Islet precursor cell (in vitro differentiated cells): ENCODE results near the gene AJAP1.

ENCODE experiments used
- DNase-seq: peaks from one replicate; pipeline ENCODE4 v3.0.0-alpha.2; 2018

AJAP1 gene

DNA sequence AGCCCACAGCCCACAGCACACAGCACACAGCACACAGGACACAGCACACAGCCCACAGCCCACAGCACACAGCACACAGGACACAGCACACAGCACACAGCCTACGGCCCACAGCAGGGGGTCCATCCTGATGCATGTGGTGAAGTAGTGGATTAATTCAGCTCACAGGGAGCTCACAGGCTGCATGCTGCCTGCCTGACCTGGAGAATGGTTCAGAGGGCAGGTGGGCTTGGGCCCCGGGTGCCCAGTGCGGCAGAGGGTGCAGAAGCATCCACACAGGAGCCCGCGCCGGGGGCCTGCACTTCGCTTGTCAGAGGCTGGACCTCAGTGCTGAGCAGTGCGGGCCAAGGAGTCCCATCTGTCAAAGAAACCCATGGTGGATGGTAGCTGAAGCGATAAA, 21.1 kb upstream of the AJAP1 start:
- DNase-seq, result no peak

DNA sequence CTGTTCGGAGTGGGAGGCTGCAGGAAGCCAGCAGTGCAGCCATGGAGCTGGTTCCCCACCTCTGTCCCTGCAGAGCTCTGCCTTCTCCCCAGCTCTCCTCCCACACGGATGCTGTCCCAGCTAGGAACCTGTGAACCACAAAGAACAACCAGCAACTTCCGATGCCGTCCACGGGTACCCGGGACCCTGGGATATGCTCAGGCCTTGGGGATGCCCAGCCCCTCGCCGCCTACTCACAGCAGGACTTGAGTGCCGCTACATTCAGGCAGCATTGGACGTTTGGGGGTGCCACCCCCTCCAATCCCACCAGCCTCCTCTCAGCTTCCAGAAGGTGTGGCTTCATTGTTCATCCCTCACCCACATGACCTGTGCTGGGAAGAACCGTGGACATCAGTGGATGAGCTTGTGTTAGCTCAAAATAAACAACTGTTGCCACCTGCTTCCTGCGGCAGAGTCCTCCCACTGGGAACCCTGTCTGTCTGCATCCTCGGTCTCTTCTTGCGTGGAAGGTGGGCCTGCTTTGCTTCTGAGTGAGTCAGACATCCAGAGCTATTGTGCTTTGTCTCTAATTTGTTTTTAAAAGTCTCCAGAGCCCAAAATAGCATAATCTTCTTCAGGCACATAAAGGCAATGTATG, 20.1 kb upstream of the AJAP1 start:
- no peak for DNase-seq

DNA sequence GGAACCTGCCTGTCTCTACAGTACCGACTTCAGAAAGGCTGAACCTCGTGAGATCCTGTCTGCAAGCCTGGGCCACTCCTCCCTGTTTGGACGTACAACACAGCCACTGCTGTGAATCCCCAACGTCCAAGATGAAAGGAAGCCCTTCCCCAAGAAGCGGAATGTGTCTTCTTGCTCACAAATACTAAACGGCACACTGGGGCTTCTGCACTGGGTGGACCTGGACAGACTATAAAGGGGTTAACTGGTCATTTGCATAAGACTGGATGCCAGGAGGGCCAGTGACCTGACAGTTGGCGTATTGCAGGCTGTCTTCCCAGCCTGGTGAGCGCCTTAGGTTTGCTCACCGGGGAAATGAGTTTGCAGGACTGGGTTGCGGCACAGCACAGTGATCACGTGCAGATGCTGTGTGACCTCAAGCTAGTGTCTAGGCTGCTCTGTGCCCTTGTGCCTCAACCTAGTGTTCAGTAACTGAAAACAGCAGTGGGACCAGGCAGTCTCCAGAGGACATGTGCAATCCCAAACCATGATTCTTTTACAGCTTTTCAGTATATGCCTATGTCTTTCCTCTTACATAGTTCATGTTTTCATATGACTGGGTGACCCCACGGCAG, 19.5 kb upstream of the AJAP1 start:
- DNase-seq, result peak; percentile 80

DNA sequence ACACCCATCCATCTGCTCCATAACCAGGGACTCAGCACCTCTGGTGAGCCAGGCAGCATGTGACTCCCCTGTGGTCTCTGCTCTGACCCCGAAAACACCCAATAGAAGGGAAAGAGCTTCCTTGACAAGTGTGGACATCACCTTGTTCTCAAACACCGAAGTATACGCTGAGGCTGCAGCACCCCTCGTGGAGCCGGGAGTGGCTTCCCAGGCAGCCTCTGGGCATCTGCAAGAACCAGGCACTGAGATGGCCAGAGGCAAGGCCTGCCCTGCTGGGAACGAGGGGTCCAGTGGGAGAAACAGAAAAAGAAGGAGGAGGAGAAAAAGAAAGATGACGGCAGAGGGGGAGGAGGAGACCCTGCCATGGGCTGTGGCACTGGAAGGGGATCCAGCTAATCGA, 18.2 kb upstream of the AJAP1 start:
- DNase-seq, result no peak

DNA sequence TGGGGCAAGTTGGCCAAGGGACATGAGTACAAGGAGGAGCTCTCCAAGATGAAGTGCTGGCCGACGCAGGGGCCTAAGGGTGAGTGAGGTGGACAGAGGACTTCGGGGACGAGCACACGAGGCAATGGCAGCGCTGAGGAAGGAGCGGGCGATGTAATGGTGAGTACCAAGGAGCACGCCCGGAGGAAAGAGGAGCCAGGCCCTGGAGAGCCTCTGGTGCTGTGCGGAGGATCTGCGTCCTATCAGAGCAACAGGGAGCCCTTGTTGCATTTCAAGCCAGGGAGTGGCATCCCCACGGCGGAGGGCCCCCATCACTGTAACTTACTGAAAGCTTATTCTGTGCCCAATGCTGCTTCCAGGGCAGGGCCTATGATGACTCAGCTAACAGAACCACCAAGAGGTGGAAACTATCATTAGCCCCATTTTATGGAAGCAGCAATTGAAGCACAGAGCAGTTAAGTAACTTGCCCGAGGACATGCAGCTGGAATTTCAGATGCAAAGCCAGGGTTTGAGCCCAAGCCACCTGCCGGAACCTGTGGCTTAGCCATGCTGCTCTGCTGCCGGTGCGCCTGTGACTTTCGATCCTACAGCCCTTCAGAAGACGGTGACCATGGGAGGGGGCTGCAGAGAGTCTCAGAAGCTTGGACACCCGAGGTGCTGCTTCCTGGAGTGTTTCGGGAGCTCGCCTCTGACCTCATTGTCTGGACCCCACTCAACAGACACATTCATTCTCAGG, 17.6 kb upstream of the AJAP1 start:
- DNase-seq, result peak; percentile 94

DNA sequence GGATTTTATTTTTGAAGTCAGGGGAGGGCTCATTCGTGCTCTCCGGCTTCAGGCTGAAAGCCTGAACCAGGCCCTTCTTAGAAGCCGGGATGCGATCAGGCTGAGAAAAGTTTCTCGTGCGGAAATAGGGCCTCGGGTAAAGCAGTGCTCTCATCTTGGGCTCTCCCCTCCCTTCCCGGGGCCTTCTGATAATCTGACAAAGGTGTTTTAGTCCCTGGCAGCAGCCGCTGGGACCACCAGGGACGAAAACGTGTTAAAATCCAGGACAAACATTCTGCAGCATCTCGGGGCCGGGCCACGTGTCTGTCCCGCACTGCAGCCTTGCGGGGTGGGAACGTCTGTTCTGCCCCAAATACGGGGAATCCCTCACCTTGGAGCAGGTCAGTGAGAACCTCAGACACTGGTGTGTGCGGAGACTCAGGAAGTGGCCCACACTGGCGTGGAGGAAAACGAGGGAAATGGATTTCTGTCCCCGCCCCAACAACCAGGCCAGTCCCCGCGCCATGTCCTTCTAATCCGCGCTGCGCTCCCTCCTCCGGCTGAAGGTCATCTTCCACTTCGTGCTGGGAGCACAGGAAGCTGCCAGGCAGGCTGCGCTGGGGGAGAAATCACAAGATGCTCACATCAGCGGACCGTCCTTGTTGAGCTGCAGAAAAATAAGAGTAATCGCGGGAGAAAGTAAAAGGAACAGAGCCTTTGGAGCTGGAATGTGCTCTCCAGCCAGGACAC, 16.6 kb upstream of the AJAP1 start:
- DNase-seq, result no peak

DNA sequence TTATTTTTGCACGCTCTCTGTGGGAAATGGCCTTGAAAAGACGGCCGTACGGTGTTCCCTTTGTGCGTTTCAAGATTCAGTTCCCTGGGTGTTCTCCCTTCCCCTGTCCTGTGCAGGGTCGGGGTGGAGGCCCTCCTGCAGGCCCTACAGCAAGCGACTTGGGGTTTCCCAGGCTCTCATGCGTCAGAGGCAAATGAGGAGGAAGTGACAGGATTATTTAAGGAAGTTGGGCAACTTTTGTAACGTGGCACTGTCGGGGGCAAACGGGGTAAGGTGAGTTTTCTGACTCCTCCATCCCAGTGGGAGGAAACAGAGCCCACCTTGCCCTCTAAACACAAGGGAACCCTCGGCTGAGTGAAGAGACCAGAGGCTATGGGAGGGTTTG, 16.1 kb upstream of the AJAP1 start:
- DNase-seq, result no peak

DNA sequence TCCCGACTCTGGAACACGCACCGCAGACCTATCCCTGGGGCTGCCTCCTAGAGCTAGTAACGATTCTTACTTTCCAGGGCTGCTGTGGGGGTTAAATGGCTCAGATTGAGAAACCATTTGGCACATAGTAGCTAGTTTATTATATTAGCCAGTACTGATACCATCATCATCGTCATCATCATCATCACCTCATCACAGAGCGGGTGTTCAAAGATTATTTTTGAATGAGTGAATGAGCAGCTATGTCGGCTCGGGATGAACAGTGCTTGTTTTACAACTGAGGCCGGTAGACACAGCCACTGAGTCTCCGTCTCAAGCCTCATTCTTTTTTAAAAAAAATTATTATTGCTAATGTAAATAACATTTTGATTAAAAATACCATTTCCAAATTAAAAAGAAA, 13.5 kb upstream of the AJAP1 start:
- DNase-seq, result no peak

DNA sequence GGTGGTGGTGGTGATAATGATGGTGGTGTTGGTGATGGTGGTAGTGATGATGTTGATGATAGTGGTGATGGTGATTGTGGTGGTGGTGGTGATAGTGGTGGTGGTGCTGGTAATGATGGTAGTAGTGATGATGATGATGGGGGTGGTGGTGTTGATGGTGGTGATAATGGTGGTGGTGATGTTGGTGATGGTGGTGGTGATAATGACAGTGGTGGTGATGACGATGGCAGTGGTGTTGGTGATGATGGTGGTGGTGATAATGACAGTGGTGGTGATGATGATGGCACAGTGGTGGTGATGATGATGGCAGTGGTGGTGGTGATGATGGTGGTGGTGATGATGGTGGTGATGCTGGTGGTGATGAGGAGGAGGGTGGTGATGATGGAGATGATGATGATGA, 7.0 kb upstream of the AJAP1 start:
- no peak for DNase-seq

DNA sequence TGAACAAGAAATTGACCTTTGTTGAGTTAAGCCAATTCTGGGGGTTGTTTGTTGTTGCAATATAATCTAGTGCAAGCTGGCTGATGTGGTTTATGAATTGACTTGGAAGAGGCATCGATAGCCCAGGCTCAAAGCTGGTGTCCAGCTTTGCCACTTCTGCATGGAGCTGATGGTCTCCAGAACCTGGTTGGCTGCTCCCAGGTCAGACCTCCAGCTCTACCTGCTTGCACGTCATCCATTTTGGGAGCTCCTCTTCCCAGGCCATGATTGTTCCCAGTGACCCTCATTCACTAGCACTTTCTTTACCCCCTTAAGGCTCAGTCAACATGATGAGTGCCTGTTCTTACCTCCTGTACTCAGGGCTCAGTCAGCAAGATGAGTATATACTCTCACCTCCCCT, 5.8 kb upstream of the AJAP1 start:
- no peak for DNase-seq

DNA sequence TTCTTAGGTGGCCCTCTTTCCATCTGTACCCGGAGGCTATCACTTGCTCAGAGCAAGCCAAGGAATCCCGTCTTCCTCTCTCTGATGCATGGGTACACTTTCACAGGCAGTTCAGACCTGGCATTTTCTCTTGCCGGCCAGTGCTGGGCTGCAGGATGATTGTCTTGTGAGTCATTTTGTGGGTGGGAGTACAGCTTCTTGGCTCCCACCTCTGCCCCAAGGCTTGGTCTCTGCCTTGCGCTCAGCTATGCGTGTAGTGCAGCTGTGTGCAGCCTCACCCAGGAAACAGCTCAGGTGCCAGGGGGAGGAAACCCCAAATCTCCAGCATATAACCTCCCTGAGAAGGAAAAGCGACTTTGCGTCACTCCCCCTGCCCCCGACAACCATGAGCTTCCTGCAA, 3.9 kb upstream of the AJAP1 start:
- peak; percentile 98 for DNase-seq

DNA sequence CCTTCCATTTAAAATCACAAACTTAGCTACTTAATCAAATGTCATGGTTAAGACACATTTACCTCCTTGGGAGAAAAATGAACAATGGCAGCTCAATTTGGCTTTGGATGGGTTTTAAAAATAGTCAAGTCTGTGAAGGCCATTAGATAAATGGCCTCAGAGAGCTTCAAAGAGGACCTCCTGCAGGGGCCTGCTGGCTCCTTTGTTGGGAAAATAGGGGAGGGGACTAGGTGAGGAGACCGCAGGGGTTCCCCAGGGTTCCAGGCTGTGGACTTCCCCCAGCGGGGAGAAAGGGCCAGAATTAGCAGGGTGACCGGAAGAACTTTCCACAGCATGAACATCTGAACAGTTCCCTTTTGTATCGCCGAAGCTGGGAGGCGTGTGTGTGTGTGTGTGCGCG, 3.4 kb upstream of the AJAP1 start:
- DNase-seq, result no peak

DNA sequence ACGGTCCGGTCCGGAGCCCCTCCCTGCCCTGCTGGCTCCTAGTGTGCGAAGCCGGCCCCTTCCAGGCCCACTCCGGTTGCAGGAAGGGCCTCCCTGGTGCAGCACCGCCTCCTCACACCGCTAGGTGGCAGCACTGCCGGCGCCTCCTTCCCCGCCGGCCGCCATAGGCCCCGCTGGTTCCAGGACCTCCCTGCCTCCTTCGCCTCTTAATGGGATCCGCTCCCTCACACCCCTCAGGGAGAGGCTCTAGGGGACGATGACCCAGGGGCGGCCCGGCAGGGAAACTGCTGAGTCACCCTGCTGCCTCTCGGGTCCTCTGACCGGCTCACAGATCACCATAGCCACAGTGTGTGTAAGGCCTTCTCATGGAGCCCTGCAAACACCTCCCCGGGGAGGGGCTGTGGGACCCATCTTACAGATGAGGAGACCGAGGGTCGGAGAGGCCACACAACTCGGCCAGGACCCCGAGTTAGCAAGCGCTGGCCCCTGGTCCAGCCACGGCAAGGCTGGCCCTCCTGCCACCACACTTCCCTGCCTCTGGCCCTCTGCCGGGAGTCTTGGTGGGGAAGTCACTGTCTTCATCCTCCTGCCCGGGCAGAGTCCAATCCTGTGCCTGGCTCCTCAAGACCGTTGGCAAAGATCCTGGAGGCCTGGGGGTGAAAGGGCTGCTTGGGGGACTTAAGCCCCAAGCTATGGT, 1.6 kb upstream of the AJAP1 start:
- peak; percentile 89 for DNase-seq

DNA sequence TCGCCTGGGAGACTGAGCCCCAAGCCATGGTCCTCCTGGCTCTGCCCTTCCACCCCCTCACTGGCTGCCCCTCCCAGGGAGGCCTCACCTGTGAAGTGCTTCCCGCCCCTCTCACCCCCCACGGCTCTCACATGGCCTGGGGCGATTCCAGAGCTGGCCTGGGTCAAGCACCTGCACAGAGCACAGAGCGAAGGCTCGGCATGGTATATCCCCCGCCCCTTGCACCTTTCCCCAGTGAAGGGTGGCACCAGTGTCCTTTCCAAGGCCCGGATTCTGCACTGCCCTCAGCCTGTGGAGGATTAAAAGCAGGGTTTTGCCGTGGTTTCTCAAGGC, 1.1 kb upstream of the AJAP1 start:
- DNase-seq, result peak; percentile 62

DNA sequence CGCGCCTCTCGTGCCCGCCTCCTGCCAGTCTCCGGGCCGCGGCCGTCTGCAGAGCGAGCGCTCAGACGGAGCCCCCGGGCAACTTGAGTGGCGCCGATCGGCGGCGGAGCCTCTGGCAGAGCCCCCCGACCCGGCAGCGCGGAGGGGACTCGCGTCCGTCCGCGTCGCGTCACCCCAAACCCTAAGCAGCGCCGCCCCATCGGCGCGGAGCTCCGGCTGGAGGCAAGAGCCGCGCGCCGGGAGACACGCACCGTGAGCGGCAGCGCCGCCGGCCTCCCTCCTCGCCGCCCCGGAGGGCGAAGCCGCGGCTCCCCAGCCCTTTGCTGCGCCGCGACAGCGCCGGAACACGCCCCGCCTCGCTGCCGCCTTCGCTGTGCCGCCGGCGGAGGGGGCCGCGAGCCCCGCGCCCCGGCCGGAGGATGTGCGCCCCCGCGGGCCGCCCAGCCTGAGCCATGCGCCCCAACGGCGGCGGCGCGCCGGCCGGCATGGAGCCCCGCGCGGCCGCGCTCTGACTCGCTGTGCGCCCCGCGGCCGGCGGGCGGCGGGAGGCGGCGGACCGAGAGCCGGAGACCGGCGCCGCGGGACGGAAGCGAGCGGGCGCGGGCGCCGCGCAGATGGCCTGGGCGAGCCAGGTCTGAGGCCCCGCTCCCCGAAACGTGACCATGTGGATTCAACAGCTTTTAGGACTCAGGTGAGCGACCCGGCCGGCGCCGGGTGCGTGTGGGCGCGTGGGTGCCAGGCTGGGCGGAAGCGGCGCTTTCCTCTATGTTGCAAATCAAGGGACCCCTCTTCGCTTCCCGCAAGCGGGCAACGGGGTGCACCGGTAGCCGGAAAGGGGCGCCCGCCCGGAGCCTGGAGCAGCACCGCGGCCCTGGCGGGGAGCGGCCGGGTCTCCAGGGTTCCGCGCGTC, 610 bp downstream of the AJAP1 start:
- peak; percentile 59 for DNase-seq

DNA sequence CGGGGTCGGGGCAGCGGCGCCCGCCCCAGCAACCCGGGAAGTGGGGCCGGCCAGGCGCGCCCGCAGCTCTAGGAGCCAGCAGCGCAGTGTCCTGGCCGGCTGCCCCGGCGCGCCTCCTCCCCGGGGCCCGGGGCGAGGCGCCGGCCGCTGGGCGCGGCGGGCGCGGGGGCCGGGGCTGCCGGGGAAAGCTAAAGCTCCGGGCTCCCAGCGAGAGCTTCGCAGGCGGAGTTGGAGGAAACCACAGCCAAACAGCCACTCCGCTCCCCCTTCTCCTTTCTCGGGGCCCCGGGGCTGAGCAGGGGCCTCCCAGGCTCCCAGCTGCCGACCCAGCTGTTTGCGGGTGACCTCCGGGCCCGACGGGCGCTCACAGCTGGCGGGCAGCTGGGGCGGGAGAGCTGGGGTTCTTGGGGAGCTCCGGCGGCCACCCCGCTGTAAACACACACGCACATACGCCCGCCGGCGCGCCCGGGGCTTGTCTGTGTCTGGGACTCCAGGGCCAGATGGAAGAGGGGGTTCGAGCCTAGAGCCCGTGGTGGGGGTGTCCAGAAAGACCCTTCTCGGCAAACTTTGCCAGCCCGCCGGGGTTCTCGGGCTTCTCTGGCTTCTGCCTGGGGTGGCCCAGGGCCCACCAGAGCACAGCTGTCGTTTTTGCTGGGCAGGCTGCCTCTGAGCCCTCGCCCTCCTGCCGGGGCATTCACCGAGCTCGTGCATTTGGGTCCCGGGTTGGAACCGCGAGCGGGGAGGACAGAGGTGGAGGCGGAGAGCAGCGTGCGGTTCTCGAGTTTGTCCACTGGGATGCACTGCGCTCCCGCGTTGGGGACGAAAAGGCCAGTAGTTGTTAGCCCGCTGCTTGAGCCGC, 1.5 kb downstream of the AJAP1 start:
- peak; percentile 93 for DNase-seq

DNA sequence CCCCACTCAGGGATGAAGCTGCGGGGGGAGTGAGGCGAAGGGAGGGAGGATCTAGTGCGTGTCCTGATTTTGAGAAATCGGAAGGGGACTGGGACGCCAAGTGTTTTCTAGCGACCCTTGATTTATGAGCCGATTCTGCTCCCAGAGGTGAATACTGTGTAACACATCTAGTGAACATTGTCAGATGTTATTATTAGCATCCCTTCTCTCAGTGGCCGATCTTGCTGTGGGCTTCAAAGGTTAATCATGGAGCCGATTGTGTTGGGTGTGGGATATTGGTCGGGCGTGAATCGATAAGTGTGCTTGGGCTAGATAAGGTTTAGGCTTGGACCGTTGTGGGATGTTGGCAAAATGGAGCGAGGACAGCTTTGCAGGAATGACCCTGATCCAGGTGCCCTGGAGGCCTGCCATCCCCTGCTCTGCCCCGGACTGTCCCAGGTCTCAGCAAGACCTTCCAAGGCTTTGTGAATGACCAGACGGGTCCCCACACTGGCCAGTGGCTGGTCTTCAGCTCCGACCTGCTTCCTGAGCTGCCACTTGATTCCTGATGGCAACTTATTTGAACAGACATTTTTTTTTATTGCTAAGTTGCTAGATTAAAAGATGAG, 2.2 kb downstream of the AJAP1 start:
- no peak for DNase-seq

DNA sequence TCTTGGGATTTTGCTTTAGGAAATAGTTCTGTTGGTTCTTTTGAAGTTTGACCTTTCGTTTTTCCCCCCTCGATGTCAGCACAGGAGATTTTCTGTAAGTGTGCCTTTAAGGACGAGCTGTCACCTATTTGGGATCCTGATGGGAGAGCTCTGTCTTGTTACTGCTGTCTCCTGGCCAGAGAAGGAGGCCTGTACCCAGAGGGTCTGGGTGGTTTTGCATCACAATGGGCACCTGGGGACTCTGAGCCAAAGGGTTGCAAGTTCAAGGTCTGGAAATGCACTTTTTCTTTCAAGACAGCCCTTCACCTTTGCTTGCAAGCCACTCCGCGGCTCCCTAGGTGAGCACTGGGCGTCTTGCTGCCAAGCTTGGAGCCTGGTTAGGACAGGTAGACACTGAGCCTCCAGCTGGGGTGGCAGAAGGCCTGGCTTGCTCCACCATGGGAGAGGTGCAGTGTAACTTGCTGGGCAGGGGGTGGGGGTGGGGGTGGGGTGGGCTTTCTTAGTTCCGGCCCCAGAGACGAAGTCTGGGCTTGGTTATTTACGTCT, 2.9 kb downstream of the AJAP1 start:
- DNase-seq, result peak; percentile 59

DNA sequence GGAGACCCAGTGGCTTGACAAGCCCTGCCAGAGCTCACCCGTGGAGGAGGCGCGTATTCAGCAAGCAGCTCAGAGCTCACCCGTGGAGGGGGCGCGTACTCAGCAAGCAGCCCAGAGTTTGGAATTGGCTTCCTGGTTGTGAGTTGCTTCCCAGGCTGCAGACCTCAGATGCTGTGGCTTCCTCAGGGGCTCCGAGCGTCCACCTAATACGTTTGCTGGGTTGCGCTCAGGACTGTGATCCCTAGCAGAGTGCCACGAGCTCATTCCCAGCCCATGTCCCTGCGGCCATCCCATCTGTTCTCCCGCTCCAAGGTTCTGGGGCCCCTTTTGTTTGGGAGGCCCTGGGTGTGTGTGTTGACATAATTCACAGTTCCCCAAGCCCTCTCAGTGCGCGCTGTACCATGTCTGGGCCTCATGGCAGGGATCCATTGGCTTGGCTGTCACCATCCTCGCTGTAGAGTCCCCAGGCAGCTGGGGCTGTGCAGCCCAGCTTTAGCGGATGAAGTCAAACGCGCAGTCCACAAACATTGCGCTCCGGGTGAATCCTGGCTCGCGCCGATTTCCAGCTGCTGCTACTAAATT, 3.6 kb downstream of the AJAP1 start:
- peak; percentile 60 for DNase-seq
